Measurements from ENCODE around the gene CTSO.

Gene CTSO

DNA sequence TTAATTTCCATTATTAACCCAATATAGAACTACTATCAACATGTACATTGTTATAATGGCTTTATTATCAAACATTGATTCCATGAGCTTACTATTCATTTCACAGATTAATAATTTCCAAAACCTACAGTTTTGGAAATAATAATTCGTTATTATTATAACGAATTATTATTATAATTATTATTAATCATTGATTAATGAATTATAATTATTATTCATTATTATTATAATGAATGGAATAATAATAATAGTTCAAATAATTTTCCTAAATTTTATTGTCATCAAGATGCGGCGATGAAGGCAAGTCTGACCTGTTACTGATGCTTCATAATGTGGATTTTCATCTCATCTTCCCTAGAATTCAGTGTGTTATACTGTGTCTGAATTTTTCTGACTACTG lies 22.0 kb downstream of the CTSO start:
- no peak overlapping the region for H4K91ac ChIP-seq (ENCODE audit: low read depth, low read length, poor library complexity)
- H3K9me3 ChIP-seq (replicated peaks in 1 of 2; ENCODE audit: control insufficient read depth in 2 of 2, insufficient read depth in 1 of 2, low read depth in 1 of 2, low read length in 2 of 2) = peaks cover 0 to 3% of the 10 kb centered on the region in 2 donors
- H4K8ac ChIP-seq (ENCODE audit: low read depth, low read length) = no peak overlapping the region
- no peak overlapping the region for H3K9ac ChIP-seq (ENCODE audit: low read depth, low read length, poor library complexity)
- DNase-seq (ENCODE audit: low spot score) = no peak
- H3K4ac ChIP-seq (ENCODE audit: low read length) = no peak overlapping the region
- no peak overlapping the region for H2AFZ ChIP-seq (ENCODE audit: low read length)
- H3K4me2 ChIP-seq (ENCODE audit: insufficient read depth, low read length, poor library complexity, severe bottlenecking) = no peak overlapping the region
- no peak overlapping the region for H2BK15ac ChIP-seq (ENCODE audit: low read length)
- no peak overlapping the region for H3K4me3 ChIP-seq (ENCODE audit: low read length in 2 of 2)
- H2BK12ac ChIP-seq (ENCODE audit: low read length) = no peak overlapping the region
- H3K27me3 ChIP-seq (ENCODE audit: control insufficient read depth in 3 of 3, insufficient read depth in 3 of 3, low read depth in 1 of 3, low read length in 3 of 3) = no peaks in the 10 kb centered on the region
- H3K79me1 ChIP-seq (ENCODE audit: low read depth, low read length) = no peaks in the 10 kb centered on the region
- no peak overlapping the region for H3K23ac ChIP-seq (ENCODE audit: low read depth, low read length, poor library complexity)
- H2BK5ac ChIP-seq (ENCODE audit: low read length) = no peak overlapping the region
- peaks cover 0 to 1% of the 10 kb centered on the region in 2 donors for H3K4me1 ChIP-seq (ENCODE audit: control insufficient read depth in 2 of 2, insufficient read depth in 1 of 2, low read depth in 1 of 2, low read length in 2 of 2)
- H3K27ac ChIP-seq (replicated peaks; ENCODE audit: low read length) = no peak overlapping the region
- H3K36me3 ChIP-seq (replicated peaks in 1 of 2; ENCODE audit: control insufficient read depth in 2 of 2, insufficient read depth in 2 of 2, low read length in 2 of 2) = no peaks in the 10 kb centered on the region
- WGBS, 2 donors (ENCODE audit: extremely low coverage in 2 of 2, insufficient read length in 2 of 2, insufficient replicate concordance in 1 of 2) = 100% methylated on average over 2 of the region's 4 CpGs; no CpG with 5 or more reads in 1 of the 2 donors
- H2AK5ac ChIP-seq (ENCODE audit: low read depth, low read length) = no peak overlapping the region
- H3K18ac ChIP-seq (ENCODE audit: low read length) = no peak overlapping the region
- no peak overlapping the region for H2BK120ac ChIP-seq (ENCODE audit: low read depth, low read length)
- H3K14ac ChIP-seq (ENCODE audit: low read length) = no peak overlapping the region

- H3K9me3 ChIP-seq (replicated peaks in 1 of 2; ENCODE audit: control insufficient read depth in 2 of 2, insufficient read depth in 1 of 2, low read depth in 1 of 2, low read length in 2 of 2) = peaks cover 0 to 3% of the 10 kb centered on the region in 2 donors
- H3K27ac ChIP-seq (replicated peaks; ENCODE audit: low read length) = no peak overlapping the region
- peaks cover 0 to 1% of the 10 kb centered on the region in 2 donors for H3K4me1 ChIP-seq (ENCODE audit: control insufficient read depth in 2 of 2, insufficient read depth in 1 of 2, low read depth in 1 of 2, low read length in 2 of 2)
- no peaks in the 10 kb centered on the region for H3K27me3 ChIP-seq (ENCODE audit: control insufficient read depth in 3 of 3, insufficient read depth in 3 of 3, low read depth in 1 of 3, low read length in 3 of 3)
- no peak overlapping the region for H4K91ac ChIP-seq (ENCODE audit: low read depth, low read length, poor library complexity)
- H2AK5ac ChIP-seq (ENCODE audit: low read depth, low read length) = no peak overlapping the region
- H3K79me1 ChIP-seq (ENCODE audit: low read depth, low read length) = no peaks in the 10 kb centered on the region
- H3K4me3 ChIP-seq (ENCODE audit: low read length in 2 of 2) = no peak overlapping the region
- H2BK5ac ChIP-seq (ENCODE audit: low read length) = no peak overlapping the region
- H2BK15ac ChIP-seq (ENCODE audit: low read length) = no peak overlapping the region
- no peak overlapping the region for H2BK12ac ChIP-seq (ENCODE audit: low read length)
- no peak overlapping the region for H3K4ac ChIP-seq (ENCODE audit: low read length)
- no peak overlapping the region for H3K18ac ChIP-seq (ENCODE audit: low read length)
- H3K9ac ChIP-seq (ENCODE audit: low read depth, low read length, poor library complexity) = no peak overlapping the region
- no CpG with 5 or more reads among the region's 2 CpGs for whole genome bisulfite sequencing, 2 donors (ENCODE audit: extremely low coverage in 2 of 2, insufficient read length in 2 of 2, insufficient replicate concordance in 1 of 2)
- H3K4me2 ChIP-seq (ENCODE audit: insufficient read depth, low read length, poor library complexity, severe bottlenecking) = no peak overlapping the region
- H2BK120ac ChIP-seq (ENCODE audit: low read depth, low read length) = no peak overlapping the region
- H3K23ac ChIP-seq (ENCODE audit: low read depth, low read length, poor library complexity) = no peak overlapping the region
- H3K36me3 ChIP-seq (replicated peaks in 1 of 2; ENCODE audit: control insufficient read depth in 2 of 2, insufficient read depth in 2 of 2, low read length in 2 of 2) = no peaks in the 10 kb centered on the region
- no peak for DNase-seq (ENCODE audit: low spot score)
- no peak overlapping the region for H3K14ac ChIP-seq (ENCODE audit: low read length)
- no peak overlapping the region for H2AFZ ChIP-seq (ENCODE audit: low read length)
- H4K8ac ChIP-seq (ENCODE audit: low read depth, low read length) = no peak overlapping the region
These were observed 23.3 kb downstream of the CTSO start for GRCh38 chr4:155930330-155930729.

DNA sequence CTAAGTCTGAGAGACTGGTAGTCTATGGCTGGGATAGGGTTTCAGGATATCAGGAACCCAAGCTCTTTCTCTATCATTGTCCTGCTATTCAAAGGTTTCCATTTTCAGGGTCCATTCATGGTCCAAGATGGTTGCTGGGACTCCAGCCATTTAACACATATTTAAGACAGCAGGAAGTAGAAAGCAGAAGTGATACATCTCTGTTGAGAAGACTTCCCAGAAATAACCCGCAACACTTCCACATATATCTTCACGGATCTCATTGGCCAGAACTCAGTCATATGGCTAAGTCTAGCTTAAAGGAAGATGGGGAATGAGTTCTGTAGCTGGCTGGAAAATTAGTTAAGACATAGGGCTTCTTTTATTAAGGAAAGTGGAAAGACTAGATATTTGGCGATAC lies 23.8 kb downstream of the CTSO start:
- Histone ChIP-seq H3K4me2 (ENCODE audit: insufficient read depth, low read length, poor library complexity, severe bottlenecking) (no peak overlapping the region), H3K27me3 (ENCODE audit: control insufficient read depth in 3 of 3, insufficient read depth in 3 of 3, low read depth in 1 of 3, low read length in 3 of 3) (no peaks in the 10 kb centered on the region), H3K18ac (ENCODE audit: low read length) (no peak overlapping the region), H2AFZ (ENCODE audit: low read length) (no peak overlapping the region), H3K9ac (ENCODE audit: low read depth, low read length, poor library complexity) (no peak overlapping the region), H3K4ac (ENCODE audit: low read length) (no peak overlapping the region), H2BK120ac (ENCODE audit: low read depth, low read length) (no peak overlapping the region), H3K4me3 (ENCODE audit: low read length in 2 of 2) (no peak overlapping the region), H2AK5ac (ENCODE audit: low read depth, low read length) (no peak overlapping the region), H4K91ac (ENCODE audit: low read depth, low read length, poor library complexity) (no peak overlapping the region), H2BK5ac (ENCODE audit: low read length) (no peak overlapping the region), H3K4me1 (ENCODE audit: control insufficient read depth in 2 of 2, insufficient read depth in 1 of 2, low read depth in 1 of 2, low read length in 2 of 2) (no peaks in the 10 kb centered on the region), H2BK15ac (ENCODE audit: low read length) (no peak overlapping the region), H4K8ac (ENCODE audit: low read depth, low read length) (no peak overlapping the region), H3K27ac (replicated peaks; ENCODE audit: low read length) (no peak overlapping the region), H3K9me3 (replicated peaks in 1 of 2; ENCODE audit: control insufficient read depth in 2 of 2, insufficient read depth in 1 of 2, low read depth in 1 of 2, low read length in 2 of 2) (peaks cover 0 to 3% of the 10 kb centered on the region in 2 donors), H3K79me1 (ENCODE audit: low read depth, low read length) (no peaks in the 10 kb centered on the region), H2BK12ac (ENCODE audit: low read length) (no peak overlapping the region), H3K36me3 (replicated peaks in 1 of 2; ENCODE audit: control insufficient read depth in 2 of 2, insufficient read depth in 2 of 2, low read length in 2 of 2) (no peaks in the 10 kb centered on the region), H3K23ac (ENCODE audit: low read depth, low read length, poor library complexity) (no peak overlapping the region), H3K14ac (ENCODE audit: low read length) (no peak overlapping the region)
- DNase-seq (ENCODE audit: low spot score) = no peak
- WGBS, 2 donors (ENCODE audit: extremely low coverage in 2 of 2, insufficient read length in 2 of 2, insufficient replicate concordance in 1 of 2) = no CpG with 5 or more reads among the region's 3 CpGs

- H2BK15ac ChIP-seq (ENCODE audit: low read length) = no peak overlapping the region
- no CpG with 5 or more reads among the region's 3 CpGs for WGBS, 2 donors (ENCODE audit: extremely low coverage in 2 of 2, insufficient read length in 2 of 2, insufficient replicate concordance in 1 of 2)
- H3K18ac ChIP-seq (ENCODE audit: low read length) = no peak overlapping the region
- H3K27me3 ChIP-seq (ENCODE audit: control insufficient read depth in 3 of 3, insufficient read depth in 3 of 3, low read depth in 1 of 3, low read length in 3 of 3) = no peaks in the 10 kb centered on the region
- no peak overlapping the region for H3K4me3 ChIP-seq (ENCODE audit: low read length in 2 of 2)
- H3K79me1 ChIP-seq (ENCODE audit: low read depth, low read length) = no peaks in the 10 kb centered on the region
- no peak overlapping the region for H4K91ac ChIP-seq (ENCODE audit: low read depth, low read length, poor library complexity)
- H2AFZ ChIP-seq (ENCODE audit: low read length) = no peak overlapping the region
- no peak overlapping the region for H2BK120ac ChIP-seq (ENCODE audit: low read depth, low read length)
- no peak overlapping the region for H3K4ac ChIP-seq (ENCODE audit: low read length)
- DNase-seq (ENCODE audit: low spot score) = no peak
- H3K9ac ChIP-seq (ENCODE audit: low read depth, low read length, poor library complexity) = no peak overlapping the region
- no peak overlapping the region for H3K23ac ChIP-seq (ENCODE audit: low read depth, low read length, poor library complexity)
- H3K36me3 ChIP-seq (replicated peaks in 1 of 2; ENCODE audit: control insufficient read depth in 2 of 2, insufficient read depth in 2 of 2, low read length in 2 of 2) = no peaks in the 10 kb centered on the region
- H3K9me3 ChIP-seq (replicated peaks in 1 of 2; ENCODE audit: control insufficient read depth in 2 of 2, insufficient read depth in 1 of 2, low read depth in 1 of 2, low read length in 2 of 2) = peaks cover 0 to 3% of the 10 kb centered on the region in 2 donors
- H3K4me1 ChIP-seq (ENCODE audit: control insufficient read depth in 2 of 2, insufficient read depth in 1 of 2, low read depth in 1 of 2, low read length in 2 of 2) = no peaks in the 10 kb centered on the region
- H2BK5ac ChIP-seq (ENCODE audit: low read length) = no peak overlapping the region
- H3K4me2 ChIP-seq (ENCODE audit: insufficient read depth, low read length, poor library complexity, severe bottlenecking) = no peak overlapping the region
- H3K14ac ChIP-seq (ENCODE audit: low read length) = no peak overlapping the region
- H4K8ac ChIP-seq (ENCODE audit: low read depth, low read length) = no peak overlapping the region
- H2AK5ac ChIP-seq (ENCODE audit: low read depth, low read length) = no peak overlapping the region
- no peak overlapping the region for H3K27ac ChIP-seq (replicated peaks; ENCODE audit: low read length)
- no peak overlapping the region for H2BK12ac ChIP-seq (ENCODE audit: low read length)
These were observed 29.0 kb downstream of the CTSO start for GRCh38 chr4:155924637-155925036.
